ENCODE measurements around the gene TMEM121.
"Not testable (repeated sequence)": the region's sequence is repeated elsewhere in the genome, so short reads cannot be mapped to it uniquely, and the experiment has no call there.

The TMEM121 gene

DNA sequence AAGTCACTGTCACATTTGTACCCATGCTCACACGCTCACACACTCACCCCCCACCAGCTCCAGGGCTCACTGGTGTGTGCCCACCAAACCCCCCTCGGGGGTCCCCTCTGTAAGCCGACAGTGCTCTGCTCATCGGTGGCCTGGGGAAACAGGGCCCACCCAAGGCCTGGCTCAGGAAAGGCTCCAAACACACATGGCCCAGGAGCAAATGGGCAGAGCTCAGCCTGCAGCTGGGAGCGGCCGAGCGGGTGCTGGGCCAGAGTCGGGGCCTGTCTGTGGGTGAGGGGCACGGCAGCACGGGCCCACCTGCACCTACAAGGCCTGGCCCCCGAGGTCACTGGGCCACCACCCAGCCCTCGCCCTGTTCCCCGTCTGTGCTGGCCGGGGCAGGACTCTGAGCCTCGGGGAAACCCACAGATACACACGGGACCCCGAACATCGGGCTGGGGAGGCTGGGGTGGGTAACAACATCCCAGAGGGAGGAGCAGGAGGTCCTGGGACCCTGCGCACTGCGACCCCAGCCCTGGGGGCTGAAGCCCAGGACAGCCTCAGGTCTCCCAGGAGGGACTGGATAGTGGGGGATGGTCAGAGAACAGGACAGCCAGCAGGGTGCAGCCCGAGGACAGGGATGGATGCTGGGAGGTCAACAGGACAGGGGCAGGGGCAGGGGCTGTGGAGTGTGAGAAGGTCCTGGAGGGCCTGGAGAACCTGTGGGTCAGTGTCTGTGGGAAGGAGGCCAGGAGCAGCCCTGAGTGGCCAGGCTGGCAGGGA, 45.0 kb downstream of the TMEM121 start:
- not testable (repeated sequence) for DNase-seq

DNA sequence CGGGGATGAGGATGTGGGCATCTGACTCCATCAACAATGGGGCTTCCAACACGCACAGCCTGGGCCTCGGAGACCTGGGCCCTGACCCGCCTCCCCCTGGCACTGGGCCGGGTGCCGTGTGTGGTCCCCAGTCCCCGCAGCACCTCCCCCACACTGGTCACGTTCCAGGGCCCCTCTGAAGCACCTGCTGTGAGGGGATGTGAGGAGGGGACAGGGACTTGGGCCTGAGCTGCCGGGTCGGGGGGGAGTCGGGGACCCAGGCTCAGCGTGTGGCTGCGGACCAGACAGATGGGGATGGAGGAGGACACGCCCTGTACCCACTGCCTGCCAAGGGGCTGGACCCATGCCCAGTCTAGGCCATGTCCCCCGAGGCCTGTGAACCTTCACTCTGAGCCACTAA, 45.7 kb downstream of the TMEM121 start:
- not testable (repeated sequence) for DNase-seq

DNA sequence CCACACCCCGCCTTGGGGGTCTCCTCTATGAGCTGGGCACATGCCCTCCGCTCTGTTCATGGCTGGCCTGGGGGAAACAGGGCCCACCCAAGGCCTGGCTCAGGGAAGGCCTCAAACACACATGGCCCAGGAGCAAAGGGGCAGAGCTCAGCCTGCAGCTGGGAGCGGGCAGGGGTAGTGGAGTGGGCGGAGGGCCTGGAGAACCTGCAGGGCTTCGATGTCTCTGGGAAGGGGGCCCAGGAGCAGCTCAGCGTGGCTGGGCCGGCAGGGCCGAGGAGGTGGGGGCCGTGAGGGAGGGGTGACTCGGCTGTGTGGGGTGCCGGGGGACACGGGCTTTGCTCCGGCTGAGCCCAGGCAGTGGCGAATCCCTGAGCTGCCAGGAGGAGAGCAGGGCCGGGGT, 47.5 kb downstream of the TMEM121 start:
- DNase-seq, result not testable (repeated sequence)

DNA sequence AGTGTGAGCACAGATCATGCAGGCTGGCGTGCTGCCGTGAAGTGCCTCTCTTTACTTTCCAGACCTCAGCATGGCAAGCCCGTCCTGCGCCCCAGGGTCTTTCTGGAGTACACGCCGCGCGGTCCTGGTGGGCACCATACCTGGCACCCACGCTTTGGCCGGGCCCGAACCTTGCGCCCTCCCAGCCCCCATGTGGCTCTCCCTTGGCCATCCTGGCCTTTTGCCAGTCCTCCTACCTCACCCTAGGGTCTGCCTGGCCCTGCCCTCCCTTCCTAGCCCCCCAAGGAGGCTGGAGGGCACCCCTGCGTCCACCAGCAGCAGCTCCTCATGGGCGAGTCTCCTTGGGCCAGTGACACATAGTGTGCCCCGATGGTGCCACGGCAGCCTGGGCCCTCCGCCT, 48.0 kb downstream of the TMEM121 start:
- not testable (repeated sequence) for DNase-seq

DNA sequence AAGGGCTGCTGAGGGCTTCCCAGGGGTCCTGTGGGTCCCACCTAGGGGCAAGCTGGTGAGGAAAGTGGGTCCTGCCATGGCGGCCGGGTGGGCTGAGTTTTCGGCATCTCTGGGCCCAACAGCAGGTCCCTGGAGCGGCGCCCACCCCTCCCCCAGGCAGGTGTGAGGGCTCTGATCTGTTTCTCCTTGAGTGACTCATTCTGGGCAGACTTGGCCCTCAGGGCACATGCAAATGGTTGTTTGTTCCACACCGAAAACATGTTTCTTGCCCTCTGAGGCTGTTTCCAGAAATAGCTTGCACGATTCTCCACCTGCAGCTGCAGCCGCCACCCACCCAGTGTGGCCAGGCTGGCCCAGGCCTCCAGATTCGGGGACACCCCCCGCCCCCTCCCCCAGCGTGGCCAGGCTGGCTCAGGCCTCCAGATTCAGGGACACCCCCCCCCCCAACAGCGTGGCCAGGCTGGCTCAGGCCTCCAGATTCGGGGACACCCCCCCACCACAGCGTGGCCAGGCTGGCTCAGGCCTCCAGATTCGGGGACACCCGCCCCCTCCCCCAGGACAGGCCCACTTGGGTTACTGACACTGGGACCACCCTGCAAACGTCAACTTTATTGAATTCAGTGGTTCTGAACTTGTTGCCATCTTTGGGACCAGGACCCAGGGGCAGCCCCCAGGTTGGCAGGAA, 48.8 kb downstream of the TMEM121 start:
- DNase-seq, result not testable (repeated sequence)

DNA sequence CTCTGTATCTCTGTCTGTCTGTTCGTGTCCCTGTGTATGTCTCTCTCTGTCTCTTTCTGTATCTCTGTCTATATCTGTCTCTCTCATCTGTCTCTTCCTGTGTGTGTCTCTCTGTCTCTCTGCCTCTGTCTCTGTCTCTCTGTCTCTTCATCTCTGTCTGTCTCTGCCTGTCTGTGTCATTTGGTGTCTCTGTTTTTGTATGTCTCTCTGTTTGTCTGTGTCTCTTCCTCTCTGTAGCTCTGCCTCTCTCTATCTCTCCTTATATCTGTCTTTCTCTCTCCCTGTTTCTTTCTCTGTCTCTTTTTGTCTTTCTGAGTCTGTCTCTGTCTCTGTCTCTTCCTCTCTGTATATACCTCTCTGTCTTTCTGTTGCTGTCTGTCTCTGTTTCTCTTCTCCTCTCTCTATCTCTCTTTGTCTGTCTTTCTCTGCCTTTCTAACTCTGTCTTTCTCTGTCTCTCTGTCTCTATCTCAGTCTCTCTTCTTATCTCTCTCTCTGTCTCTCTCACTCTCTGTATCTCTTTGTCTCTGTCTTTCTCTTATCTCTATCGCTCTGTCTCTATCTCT, 50.2 kb downstream of the TMEM121 start:
- DNase-seq, result no peak

DNA sequence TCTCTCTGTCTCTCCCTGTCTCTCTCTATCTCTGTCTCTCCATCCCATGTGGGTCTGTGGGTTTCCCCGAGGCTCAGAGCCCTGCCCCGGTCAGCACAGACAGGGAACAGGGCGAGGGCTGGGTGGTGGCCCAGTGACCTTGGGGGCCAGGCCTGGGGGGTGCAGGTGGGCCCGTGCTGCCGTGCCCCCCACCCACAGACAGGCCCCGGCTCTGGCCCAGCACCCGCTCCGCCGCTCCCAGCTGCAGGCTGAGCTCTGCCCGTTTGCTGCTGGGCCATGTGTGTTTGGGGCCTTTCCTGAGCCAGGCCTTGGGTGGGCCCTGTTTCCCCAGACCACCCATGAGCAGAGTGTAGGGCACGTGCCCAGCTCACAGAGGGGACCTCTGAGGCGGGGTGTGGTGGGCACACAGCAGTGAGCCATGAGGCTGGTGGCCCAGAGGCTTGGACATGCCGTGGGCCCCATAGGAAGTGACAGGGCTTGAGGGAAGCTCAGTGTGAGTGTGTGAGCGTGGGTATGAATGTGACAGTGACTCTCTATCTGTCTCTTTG, 51.0 kb downstream of the TMEM121 start:
- DNase-seq, result no peak

DNA sequence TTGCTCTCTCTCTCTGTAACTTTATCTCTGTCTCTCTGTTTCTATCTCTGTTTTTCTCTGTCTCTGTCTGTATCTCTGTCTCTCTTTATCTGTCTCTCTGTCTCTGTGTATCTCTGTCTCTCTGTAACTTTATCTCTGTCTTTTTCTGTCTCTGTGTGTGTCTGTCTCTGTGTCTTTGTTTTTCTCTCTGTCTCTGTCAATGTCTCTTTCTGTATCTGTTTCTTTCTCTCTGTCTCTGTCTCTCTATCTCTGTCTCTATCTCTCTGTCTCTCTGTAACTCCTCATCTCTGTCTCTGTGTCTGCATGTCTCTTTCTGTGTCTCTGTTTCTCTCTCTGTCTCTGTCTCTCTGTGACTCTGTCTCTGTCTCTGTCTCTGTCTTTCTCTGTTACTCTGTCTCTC, 51.7 kb downstream of the TMEM121 start:
- no peak for DNase-seq

DNA sequence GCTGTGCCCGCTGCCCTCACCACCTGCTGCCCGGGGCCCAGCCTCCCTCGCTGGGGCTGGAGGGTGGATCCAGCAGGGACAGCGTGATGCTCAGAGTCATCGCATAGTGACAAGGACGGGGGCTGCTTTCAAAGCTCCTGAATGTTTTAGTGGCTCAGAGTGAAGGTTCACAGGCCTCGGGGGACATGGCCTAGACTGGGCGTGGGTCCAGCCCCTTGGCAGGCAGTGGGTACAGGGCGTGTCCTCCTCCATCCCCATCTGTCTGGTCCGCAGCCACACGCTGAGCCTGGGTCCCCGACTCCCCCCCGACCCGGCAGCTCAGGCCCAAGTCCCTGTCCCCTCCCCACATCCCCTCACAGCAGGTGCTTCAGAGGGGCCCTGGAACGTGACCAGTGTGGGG, 52.8 kb downstream of the TMEM121 start:
- DNase-seq, result not testable (repeated sequence)
